GM23338 (cell line): ENCODE results near the gene CACUL1. TPM values are rescaled to one million over a fixed set of nuclear protein-coding genes. Genes with fewer than 3 reads are reported as not detected.

ENCODE experiments used
- ATAC-seq: fragments of 200-7000 bp; cut with Tn5 transposase; 3 replicates; pipeline ENCODE4 v1.9.1; 2020
- DNase-seq: peaks from one replicate; pipeline ENCODE4 v3.0.0-alpha.2; 2015; ENCODE audit warnings: low spot score
- H2AFZ ChIP-seq: fragments of 200-600 bp; sonication (generic); 2 replicates; pipeline ENCODE4 v1.8.0; 2016; ENCODE audit warnings: antibody characterized with exemption, mild to moderate bottlenecking, moderate library complexity
- H3F3A ChIP-seq: fragments of 200-600 bp; sonication (generic); replicated peaks from 2 replicates; pipeline ENCODE4 v1.8.0; 2017; ENCODE audit warnings: antibody characterized with exemption, mixed run types, low read depth
- H3K27ac ChIP-seq: fragments of 200-600 bp; sonication (generic); 2 replicates; pipeline ENCODE4 v1.6.1; 2016; ENCODE audit warnings: low read depth
- H3K27me3 ChIP-seq: fragments of 200-600 bp; sonication (generic); 2 replicates; pipeline ENCODE4 v1.8.0; 2016; ENCODE audit warnings: mild to moderate bottlenecking, mixed run types, moderate library complexity; ENCODE audit not compliant: insufficient read depth
- H3K36me3 ChIP-seq: fragments of 200-600 bp; sonication (generic); 2 replicates; pipeline ENCODE4 v1.8.0; 2016; ENCODE audit warnings: mild to moderate bottlenecking; ENCODE audit not compliant: insufficient read depth
- H3K4me1 ChIP-seq: fragments of 200-600 bp; sonication (generic); 2 replicates; pipeline ENCODE4 v1.8.0; 2016; ENCODE audit warnings: mild to moderate bottlenecking, moderate library complexity; ENCODE audit not compliant: insufficient read depth
- H3K4me2 ChIP-seq: fragments of 200-600 bp; sonication (generic); 2 replicates; pipeline ENCODE4 v1.7.1; 2017; ENCODE audit warnings: mixed run types
- H3K4me3 ChIP-seq: fragments of 200-600 bp; sonication (generic); 2 replicates; pipeline ENCODE4 v1.6.1; 2016; ENCODE audit warnings: mixed run types
- H3K79me2 ChIP-seq: fragments of 200-600 bp; sonication (generic); replicated peaks from 2 replicates; pipeline ENCODE4 v1.8.0; 2017; ENCODE audit warnings: mild to moderate bottlenecking; ENCODE audit not compliant: insufficient read depth
- H3K9me2 ChIP-seq: fragments of 200-600 bp; sonication (generic); 2 replicates; pipeline ENCODE4 v1.8.0; 2017; ENCODE audit not compliant: insufficient read depth
- H4K20me1 ChIP-seq: fragments of 200-600 bp; sonication (generic); replicated peaks from 2 replicates; pipeline ENCODE4 v1.8.0; 2017; ENCODE audit warnings: mild to moderate bottlenecking; ENCODE audit not compliant: insufficient read depth
- H3K27ac Mint-ChIP-seq: 2 replicates; pipeline ENCODE4 v1.8.0; 2020; ENCODE audit warnings: inconsistent platforms, mild to moderate bottlenecking, moderate library complexity, mixed read lengths
- H3K27me3 Mint-ChIP-seq: 3 replicates; pipeline ENCODE4 v1.8.0; 2022; ENCODE audit warnings: low read depth, mild to moderate bottlenecking, moderate library complexity, mixed read lengths, inconsistent platforms; ENCODE audit not compliant: insufficient read depth, poor library complexity
- H3K36me3 Mint-ChIP-seq: 3 replicates; pipeline ENCODE4 v1.8.0; 2021; ENCODE audit warnings: low read depth, mild to moderate bottlenecking, inconsistent platforms, moderate library complexity, mixed read lengths
- H3K4me1 Mint-ChIP-seq: 3 replicates; pipeline ENCODE4 v1.8.0; 2020; ENCODE audit warnings: mild to moderate bottlenecking, inconsistent platforms, mixed read lengths
- H3K4me3 Mint-ChIP-seq: 3 replicates; pipeline ENCODE4 v1.8.0; 2021; ENCODE audit warnings: moderate library complexity, mild to moderate bottlenecking, inconsistent platforms, mixed read lengths
- H3K9me3 Mint-ChIP-seq: 3 replicates; pipeline ENCODE4 v1.8.0; 2020; ENCODE audit warnings: moderate library complexity, mild to moderate bottlenecking, inconsistent platforms, mixed read lengths
- CREB1 ChIP-seq: fragments of 250-450 bp; sonication (Bioruptor Pico); IDR thresholded peaks from 2 replicates; pipeline ENCODE4 v1.5.0; 2020; ENCODE audit warnings: low read depth, mild to moderate bottlenecking, moderate library complexity
- ETS1 ChIP-seq: IDR thresholded peaks from 2 replicates; pipeline ENCODE4 v1.6.1; 2016; ENCODE audit warnings: antibody characterized with exemption
- EZH2 ChIP-seq: fragments of 200-600 bp; sonication (generic); IDR thresholded peaks from one replicate; pipeline ENCODE4 v1.8.0; 2017; ENCODE audit warnings: antibody characterized with exemption, mild to moderate bottlenecking, low read depth; ENCODE audit not compliant: unreplicated experiment
- JUNB ChIP-seq: IDR thresholded peaks from one replicate; pipeline ENCODE4 v1.6.1; 2016; ENCODE audit warnings: antibody characterized with exemption; ENCODE audit not compliant: unreplicated experiment
- NANOG ChIP-seq: IDR thresholded peaks from 2 replicates; pipeline ENCODE4 v1.6.1; 2016; ENCODE audit warnings: antibody characterized with exemption, borderline replicate concordance
- POLR2AphosphoS5 ChIP-seq: IDR thresholded peaks from 2 replicates; pipeline ENCODE4 v1.6.1; 2016; ENCODE audit warnings: antibody characterized with exemption, low read depth
- REST ChIP-seq: IDR thresholded peaks from one replicate; pipeline ENCODE4 v1.6.1; 2018; ENCODE audit warnings: antibody characterized with exemption; ENCODE audit not compliant: unreplicated experiment
- ZNF331 ChIP-seq: fragments of 250-450 bp; sonication (Bioruptor Pico); IDR thresholded peaks from 2 replicates; pipeline ENCODE4 v1.5.0; 2020; ENCODE audit warnings: low read depth, mild to moderate bottlenecking, moderate library complexity
- polyA plus RNA-seq: library from polyadenylated mRNA; unstranded; fragments of >200 nt; fragmentation: Nextera tagmentation; extraction: Ambion mirVana; gene quantifications from 2 replicates; pipeline ENCODE4 v1.2.1, GENCODE V29; 2016
- total RNA-seq: library from RNA; depleted of rRNA; stranded (reverse); fragments of >200 nt; shearing (Covaris generic); gene quantifications from 2 replicates; pipeline ENCODE4 v1.2.3, GENCODE V29; 2014
- TF ChIP-seq, protein P1 (sequence below), 2 experiments: fragments of 200-600 bp in 1 of 2; sonication (generic) in 1 of 2; conservative IDR thresholded peaks; 2 replicates each; pipeline versions ENCODE4 v1.5.1 to v1.6.1; 2016 to 2017; ENCODE audit warnings: antibody characterized with exemption in 2 of 2, low read depth in 2 of 2, mild to moderate bottlenecking in 2 of 2, moderate library complexity in 1 of 2

The CACUL1 gene
- total and polyA plus RNA-seq, 2 experiments from 2014 or later, result 46.4 to 59.4 TPM

DNA sequence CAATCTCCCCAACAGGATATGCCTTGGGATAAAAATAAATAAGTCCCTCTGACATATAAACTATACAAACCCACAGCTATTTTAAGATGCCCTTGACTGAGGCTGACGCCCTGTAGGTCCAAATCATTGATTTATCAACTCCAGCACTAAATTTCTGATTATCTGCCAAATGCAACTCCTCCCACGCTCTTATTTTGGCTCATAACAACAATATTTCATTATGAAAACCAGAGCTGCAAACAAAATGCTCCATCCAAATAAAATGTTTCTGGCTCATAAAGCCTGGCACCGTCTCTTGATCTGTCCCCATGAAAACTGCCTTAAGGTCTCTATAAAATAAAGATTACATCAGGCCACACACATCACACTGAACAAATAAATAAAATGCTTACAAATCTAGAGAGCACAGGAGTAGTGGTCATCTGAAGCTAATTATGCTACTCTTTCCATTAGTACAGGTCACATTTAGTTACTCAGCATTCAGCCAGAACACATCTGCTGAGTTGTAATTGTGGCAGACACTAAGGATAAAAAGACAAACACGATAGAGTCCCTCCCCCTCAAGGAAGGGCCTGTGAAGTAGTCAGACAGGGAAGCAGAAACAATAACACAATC lies 28.8 kb downstream of the CACUL1 start (continued):
- TF ChIP-seq REST, result no peak
- no peak for TF ChIP-seq CREB1 (CRISPR knock-in tag)
- TF ChIP-seq NANOG, result no peak
- no peak for TF ChIP-seq ETS1
- TF ChIP-seq POLR2AphosphoS5, result no peak
- no peak for TF ChIP-seq EZH2

GRCh38 chr10:118723466-118723865 lies 31.3 kb downstream of the CACUL1 start:
- Histone ChIP-seq H4K20me1 (peaks cover 13% of the 10 kb centered on the region), H3K4me1 (no peaks in the 10 kb centered on the region), H3K4me2 (no peak overlapping the region), H3K79me2 (peaks cover 81% of the 10 kb centered on the region), H3K36me3 (no peaks in the 10 kb centered on the region; the same call in 1 of the 2 replicates), H3K4me3 (no peak overlapping the region), H3K27ac (no peak overlapping the region), H3F3A (no peaks in the 10 kb centered on the region), H2AFZ (no peak overlapping the region), H3K9me2 (no peaks in the 10 kb centered on the region), H3K27me3 (no peaks in the 10 kb centered on the region)
- H3K4me3 Mint-ChIP-seq, result no peak overlapping the region
- peaks cover 8% of the 10 kb centered on the region for H3K36me3 Mint-ChIP-seq
- DNase-seq (no peak), ATAC-seq (no peak)
- no peaks in the 10 kb centered on the region for H3K4me1 Mint-ChIP-seq
- H3K27ac Mint-ChIP-seq, result no peak overlapping the region
- no peaks in the 10 kb centered on the region for H3K9me3 Mint-ChIP-seq
- H3K27me3 Mint-ChIP-seq, result no peaks in the 10 kb centered on the region
- TF ChIP-seq NANOG (no peak), ZNF331 (CRISPR knock-in tag) (no peak), JUNB (no peak), REST (no peak)
- TF ChIP-seq, protein P1, sequence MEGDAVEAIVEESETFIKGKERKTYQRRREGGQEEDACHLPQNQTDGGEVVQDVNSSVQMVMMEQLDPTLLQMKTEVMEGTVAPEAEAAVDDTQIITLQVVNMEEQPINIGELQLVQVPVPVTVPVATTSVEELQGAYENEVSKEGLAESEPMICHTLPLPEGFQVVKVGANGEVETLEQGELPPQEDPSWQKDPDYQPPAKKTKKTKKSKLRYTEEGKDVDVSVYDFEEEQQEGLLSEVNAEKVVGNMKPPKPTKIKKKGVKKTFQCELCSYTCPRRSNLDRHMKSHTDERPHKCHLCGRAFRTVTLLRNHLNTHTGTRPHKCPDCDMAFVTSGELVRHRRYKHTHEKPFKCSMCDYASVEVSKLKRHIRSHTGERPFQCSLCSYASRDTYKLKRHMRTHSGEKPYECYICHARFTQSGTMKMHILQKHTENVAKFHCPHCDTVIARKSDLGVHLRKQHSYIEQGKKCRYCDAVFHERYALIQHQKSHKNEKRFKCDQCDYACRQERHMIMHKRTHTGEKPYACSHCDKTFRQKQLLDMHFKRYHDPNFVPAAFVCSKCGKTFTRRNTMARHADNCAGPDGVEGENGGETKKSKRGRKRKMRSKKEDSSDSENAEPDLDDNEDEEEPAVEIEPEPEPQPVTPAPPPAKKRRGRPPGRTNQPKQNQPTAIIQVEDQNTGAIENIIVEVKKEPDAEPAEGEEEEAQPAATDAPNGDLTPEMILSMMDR (conservative IDR thresholded peaks at IDR 0.05; ENCODE audit: low read depth in 2 of 2), result no peak
